Activated T-cell treated with anti-CD3 and anti-CD28 coated beads, Interleukin-2, amount 50 U/mL, for 4 hours (primary cell): ENCODE measurements around the gene KIF5C. TPM values are rescaled to one million over a fixed set of nuclear protein-coding genes. Genes with fewer than 3 reads are reported as not detected.

ENCODE experiments used
- ATAC-seq, 2 donors: fragments of 200-7000 bp; cut with Tn5 transposase; one replicate each; pipeline ENCODE4 v1.10.0; 2021
- DNase-seq: peaks from one replicate; pipeline ENCODE4 v3.0.0-alpha.2; 2020
- H3K27me3 Mint-ChIP-seq: one replicate; pipeline ENCODE4 v1.8.0; 2021; ENCODE audit warnings: low read depth, mixed read lengths
- H3K36me3 Mint-ChIP-seq: one replicate; pipeline ENCODE4 v1.8.0; 2022; ENCODE audit warnings: mixed read lengths; ENCODE audit not compliant: insufficient read depth
- H3K4me1 Mint-ChIP-seq: one replicate; pipeline ENCODE4 v1.8.0; 2021; ENCODE audit warnings: low read depth, mixed read lengths
- H3K4me3 Mint-ChIP-seq: one replicate; pipeline ENCODE4 v1.8.0; 2021; ENCODE audit warnings: mild to moderate bottlenecking, moderate library complexity, mixed read lengths
- H3K9me3 Mint-ChIP-seq: one replicate; pipeline ENCODE4 v1.8.0; 2021; ENCODE audit warnings: mixed read lengths
- total RNA-seq, 3 donors: library from RNA; stranded (reverse); gene quantifications; one replicate each; pipeline ENCODE4 v1.2.1, GENCODE V29; 2021

KIF5C gene
- total RNA-seq, 3 donors from 2014 or later = 4.2 to 7.3 (median 5.5) TPM

DNA sequence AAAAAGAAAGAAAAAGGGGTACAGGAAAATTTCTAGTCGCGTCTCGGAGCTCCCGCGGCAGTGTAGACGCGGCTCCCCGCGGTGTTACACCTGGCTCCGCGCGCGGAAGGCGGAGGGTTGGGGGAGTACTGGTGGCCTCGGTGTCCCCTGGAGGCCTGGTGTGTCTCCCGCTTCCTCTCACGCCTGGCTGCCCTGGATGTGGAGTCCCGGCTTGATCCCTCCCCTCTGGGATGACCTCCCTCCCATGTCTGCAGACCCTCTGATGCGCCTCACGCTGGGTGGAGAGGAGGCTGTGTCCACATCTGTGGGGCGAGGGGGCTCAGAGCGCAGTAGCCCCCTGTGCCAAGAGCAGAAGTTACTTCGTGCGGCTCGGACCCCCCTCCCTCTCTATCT, 1.2 kb downstream of the KIF5C start:
- DNase-seq = no peak
- H3K4me3 Mint-ChIP-seq = peak overlapping the region; percentile 83
- no peaks in the 10 kb centered on the region for H3K9me3 Mint-ChIP-seq
- H3K27me3 Mint-ChIP-seq = peaks cover 20% of the 10 kb centered on the region
- peaks cover 10% of the 10 kb centered on the region for H3K4me1 Mint-ChIP-seq
- H3K36me3 Mint-ChIP-seq = no peaks in the 10 kb centered on the region
- peak in 1 of 2 donors; percentile 22 for ATAC-seq

DNA sequence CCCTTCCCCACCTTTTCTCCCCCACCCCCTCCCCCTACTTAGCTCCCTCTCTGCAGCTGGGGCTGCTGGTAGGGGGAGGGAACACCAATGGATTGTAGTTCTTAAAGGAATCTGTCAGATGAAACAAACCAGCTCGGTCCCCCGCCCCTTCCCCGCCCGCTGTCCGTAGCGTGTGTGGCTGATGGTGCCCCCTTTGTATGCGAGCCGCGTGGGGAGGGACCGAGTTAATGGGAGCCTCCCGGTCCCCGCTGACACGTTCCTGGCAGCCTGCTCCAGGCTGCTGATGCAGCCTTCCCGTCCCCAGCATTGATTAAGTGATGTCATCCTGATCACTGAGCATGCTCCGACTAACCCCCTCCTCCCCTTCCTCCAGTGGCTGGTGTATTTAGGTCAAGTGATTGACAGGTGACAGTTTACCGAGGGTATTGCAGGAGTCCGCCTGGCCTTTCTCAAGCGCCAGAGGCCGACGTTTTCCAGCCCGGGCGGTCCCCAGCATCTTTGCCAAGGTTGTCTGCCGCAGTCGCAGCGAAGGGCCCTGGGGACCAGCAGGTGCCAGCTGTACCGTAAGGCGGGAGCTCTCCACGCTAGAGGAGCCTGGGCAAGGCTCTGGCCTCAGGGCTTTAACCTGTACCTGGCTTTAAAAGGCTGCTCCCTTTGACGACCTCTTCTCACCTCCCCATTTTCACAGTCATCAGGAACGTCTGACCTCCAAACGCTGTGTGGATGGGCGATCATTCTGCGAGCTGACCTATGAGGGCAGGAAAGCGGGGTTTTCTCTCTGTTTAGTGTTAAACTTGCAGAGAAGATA, 1.8 kb downstream of the KIF5C start:
- DNase-seq (peak; percentile 51), ATAC-seq (peak; percentile 14 to 37)
- Mint-ChIP-seq H3K9me3 (no peaks in the 10 kb centered on the region), H3K27me3 (peaks cover 20% of the 10 kb centered on the region), H3K4me1 (peaks cover 10% of the 10 kb centered on the region), H3K4me3 (peak overlapping the region; percentile 83), H3K36me3 (no peaks in the 10 kb centered on the region)

DNA sequence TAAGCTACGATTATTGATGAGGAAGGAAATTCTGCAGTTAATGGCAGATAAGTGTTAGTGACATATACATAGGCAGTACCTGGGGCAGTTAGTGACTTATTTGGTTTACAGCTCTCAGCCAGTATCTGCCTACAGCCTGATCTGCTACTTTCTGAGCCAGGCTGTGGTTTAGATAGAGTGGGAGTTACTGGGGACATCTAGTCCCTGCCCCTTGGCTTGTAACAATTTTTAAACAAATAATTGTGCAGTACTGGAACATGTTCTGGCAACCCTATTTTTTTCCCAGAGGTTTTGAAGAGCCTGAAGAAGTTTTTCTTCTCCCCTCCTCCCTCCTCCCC, 2.3 kb downstream of the KIF5C start:
- no peak for ATAC-seq
- no peak for DNase-seq
- Mint-ChIP-seq H3K4me3 (peak overlapping the region; percentile 83), H3K9me3 (no peaks in the 10 kb centered on the region), H3K4me1 (peaks cover 10% of the 10 kb centered on the region), H3K36me3 (no peaks in the 10 kb centered on the region), H3K27me3 (peaks cover 20% of the 10 kb centered on the region)

DNA sequence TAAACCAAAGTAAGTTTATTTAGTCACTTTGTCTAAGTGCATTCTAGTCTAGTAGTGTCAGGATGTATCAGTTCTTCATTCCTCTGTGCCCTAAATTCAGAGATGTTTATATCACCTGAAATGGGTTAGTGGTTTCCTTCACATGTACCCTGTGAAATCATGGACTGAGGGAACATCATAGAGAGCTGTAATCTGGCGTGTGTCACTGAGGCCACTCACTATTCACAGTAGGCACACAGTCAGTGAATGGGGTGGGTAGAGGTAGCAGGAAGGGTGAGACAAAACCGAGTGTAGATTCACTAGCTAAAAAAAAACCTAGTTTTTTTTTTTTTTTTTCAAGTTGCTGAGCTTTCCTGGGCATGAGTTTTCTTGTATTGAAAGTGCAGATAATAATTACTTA, 5.6 kb downstream of the KIF5C start:
- H3K9me3 Mint-ChIP-seq = no peaks in the 10 kb centered on the region
- peaks cover 2% of the 10 kb centered on the region for H3K36me3 Mint-ChIP-seq
- H3K4me3 Mint-ChIP-seq = no peak overlapping the region
- no peak for ATAC-seq
- no peak for DNase-seq
- peaks cover 27% of the 10 kb centered on the region for H3K27me3 Mint-ChIP-seq
- H3K4me1 Mint-ChIP-seq = peaks cover 10% of the 10 kb centered on the region

DNA sequence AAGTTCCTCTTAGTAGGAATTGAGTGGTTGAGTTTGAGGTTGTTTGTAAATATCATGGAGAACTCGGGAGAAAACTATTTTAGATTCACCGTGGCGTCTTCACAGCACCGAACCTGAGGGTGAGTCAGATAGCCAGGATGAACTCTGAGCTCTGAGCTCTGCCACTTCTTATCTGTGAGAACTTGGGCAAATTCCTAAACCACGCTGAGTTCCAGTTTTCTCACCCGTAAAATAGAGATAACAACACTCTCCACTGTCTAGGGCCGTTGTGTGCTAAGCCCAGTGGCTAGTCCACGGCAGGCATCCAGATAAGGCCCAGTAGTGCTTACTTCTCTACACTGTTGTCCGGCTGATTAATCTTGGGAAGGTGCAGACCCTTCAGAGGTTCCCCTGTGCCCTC, 7.0 kb downstream of the KIF5C start:
- Mint-ChIP-seq H3K4me3 (no peak overlapping the region), H3K9me3 (no peaks in the 10 kb centered on the region), H3K36me3 (peaks cover 2% of the 10 kb centered on the region), H3K4me1 (peaks cover 2% of the 10 kb centered on the region), H3K27me3 (peaks cover 32% of the 10 kb centered on the region)
- DNase-seq (no peak), ATAC-seq (no peak)

DNA sequence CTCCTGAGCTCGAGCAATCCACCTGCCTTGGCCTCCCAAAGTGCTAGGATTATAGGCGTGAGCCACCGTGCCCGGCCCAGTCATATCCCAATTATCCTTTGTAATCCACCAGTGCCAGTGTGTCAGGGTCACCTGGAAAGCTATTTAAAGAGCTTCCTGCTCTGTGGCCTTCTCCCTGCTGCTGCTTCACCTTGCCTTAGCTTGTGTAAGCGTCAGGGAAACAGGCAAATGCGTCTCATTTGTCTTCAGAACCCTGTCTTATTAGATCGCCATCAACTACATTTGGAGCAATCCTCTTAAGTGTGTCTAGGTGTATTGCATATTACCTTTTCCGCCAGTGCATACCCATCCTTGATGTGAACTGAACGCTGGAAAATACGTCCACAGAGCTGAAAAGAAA, 10.2 kb downstream of the KIF5C start:
- Mint-ChIP-seq H3K4me3 (no peak overlapping the region), H3K9me3 (no peaks in the 10 kb centered on the region), H3K4me1 (peaks cover 13% of the 10 kb centered on the region), H3K36me3 (peaks cover 2% of the 10 kb centered on the region), H3K27me3 (peaks cover 44% of the 10 kb centered on the region)
- no peak for ATAC-seq
- no peak for DNase-seq

DNA sequence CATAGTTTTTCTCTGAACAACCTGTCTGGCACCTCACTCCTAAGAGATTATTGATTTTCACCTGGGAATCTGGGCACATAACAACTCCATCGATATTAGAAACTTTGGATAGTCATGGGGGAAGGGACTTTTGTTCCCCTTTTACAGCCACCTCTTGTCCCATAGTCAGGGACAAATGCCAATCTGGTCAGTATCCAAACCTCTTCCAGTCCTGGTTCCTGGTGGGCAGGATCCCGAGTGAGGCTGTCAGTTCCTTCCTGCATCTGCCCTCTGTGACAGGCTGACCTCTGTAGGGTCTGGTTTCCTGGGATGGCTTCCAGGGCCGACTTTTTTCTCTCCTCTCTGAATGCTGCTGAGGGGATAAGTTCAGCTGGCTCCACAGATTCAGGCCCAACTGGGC, 11.0 kb downstream of the KIF5C start:
- Mint-ChIP-seq H3K4me3 (no peak overlapping the region), H3K9me3 (no peaks in the 10 kb centered on the region), H3K4me1 (peaks cover 13% of the 10 kb centered on the region), H3K36me3 (peaks cover 2% of the 10 kb centered on the region), H3K27me3 (peaks cover 44% of the 10 kb centered on the region)
- ATAC-seq (no peak), DNase-seq (no peak)

DNA sequence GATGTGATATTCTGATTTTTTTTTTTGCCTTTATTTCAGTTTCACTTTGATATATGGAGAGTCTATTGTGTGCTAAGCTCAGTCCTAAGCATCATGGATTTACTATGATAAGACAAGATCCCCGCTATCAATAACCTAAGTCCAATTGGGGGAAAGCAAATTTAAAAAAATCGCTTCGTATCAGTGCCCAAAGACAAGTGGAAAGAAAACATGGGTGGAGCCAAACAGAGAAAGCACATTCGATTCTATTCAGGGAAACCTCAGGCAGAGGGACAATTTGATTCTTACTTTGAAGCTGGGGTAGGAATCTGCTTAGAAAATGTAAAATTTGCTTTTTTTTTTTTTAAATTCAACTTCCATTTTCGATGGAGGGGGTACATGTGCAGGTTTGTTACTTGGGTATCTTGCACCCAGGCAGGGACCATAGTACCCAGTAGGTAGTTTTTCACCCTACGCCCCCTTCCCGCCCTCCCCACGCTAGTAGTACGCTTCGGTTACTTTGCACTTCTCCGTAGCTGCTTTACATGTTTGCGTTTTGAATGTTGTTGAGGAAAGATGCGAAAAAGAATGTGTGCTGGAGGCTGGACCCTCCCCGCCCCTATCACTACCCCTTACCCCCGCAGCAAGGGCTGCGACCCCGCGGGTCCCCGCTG, 12.4 kb downstream of the KIF5C start:
- peaks cover 41% of the 10 kb centered on the region for H3K27me3 Mint-ChIP-seq
- no peaks in the 10 kb centered on the region for H3K9me3 Mint-ChIP-seq
- ATAC-seq (peak in 1 of 2 donors; percentile 60), DNase-seq (no peak)
- H3K36me3 Mint-ChIP-seq = peaks cover 2% of the 10 kb centered on the region
- peaks cover 13% of the 10 kb centered on the region for H3K4me1 Mint-ChIP-seq
- H3K4me3 Mint-ChIP-seq = peak overlapping the region; percentile 65

DNA sequence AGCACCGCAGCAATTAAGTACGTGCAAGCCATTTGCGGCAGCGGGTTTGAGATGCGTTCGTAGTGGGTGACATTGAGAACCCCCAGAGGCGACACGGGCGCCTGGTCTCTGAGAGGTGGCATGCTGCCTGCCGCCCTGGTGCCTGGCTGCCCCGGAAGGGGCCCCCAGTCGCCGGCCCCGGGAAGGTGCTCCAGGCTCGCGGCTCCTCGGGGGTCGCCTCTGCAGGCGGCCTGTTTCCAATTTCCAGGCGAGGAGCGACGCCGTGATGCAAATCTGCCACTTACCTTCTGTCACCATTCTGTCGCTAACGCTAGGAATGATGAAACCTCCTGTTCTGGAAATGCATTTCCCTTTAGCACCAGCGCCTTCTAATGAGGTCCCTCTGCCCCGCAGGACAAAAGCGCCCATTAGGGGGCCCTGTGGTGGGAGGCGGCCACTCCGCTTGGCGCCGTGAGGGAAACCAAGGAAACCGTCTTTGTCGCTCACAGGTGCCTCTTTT, 13.0 kb downstream of the KIF5C start:
- DNase-seq (no peak), ATAC-seq (peak; percentile 70 to 73)
- Mint-ChIP-seq H3K4me1 (peaks cover 13% of the 10 kb centered on the region), H3K4me3 (peak overlapping the region; percentile 65), H3K36me3 (no peaks in the 10 kb centered on the region), H3K9me3 (peaks cover 2% of the 10 kb centered on the region), H3K27me3 (peaks cover 36% of the 10 kb centered on the region)

DNA sequence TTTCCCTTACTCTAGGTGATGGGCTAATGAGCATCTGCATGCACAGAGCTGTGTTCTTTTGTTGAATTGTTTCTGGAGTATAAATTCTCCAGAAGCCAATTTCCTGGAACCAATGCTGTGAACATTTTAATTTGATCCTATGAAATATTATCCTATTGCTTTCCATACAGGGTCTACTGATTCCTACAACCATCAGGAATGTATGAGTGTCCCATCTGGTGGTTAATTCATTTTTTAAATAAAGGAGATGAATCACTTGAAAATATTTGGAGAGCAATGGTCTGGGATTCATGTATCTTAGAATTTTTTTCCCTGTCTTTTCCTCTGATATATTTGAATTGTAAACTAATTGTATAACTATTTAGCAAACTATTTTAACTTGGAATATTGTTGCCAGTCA, 14.0 kb downstream of the KIF5C start:
- H3K4me3 Mint-ChIP-seq = peak overlapping the region; percentile 58
- H3K36me3 Mint-ChIP-seq = peaks cover 3% of the 10 kb centered on the region
- peaks cover 15% of the 10 kb centered on the region for H3K4me1 Mint-ChIP-seq
- DNase-seq (no peak), ATAC-seq (no peak)
- peaks cover 39% of the 10 kb centered on the region for H3K27me3 Mint-ChIP-seq
- peaks cover 10% of the 10 kb centered on the region for H3K9me3 Mint-ChIP-seq

DNA sequence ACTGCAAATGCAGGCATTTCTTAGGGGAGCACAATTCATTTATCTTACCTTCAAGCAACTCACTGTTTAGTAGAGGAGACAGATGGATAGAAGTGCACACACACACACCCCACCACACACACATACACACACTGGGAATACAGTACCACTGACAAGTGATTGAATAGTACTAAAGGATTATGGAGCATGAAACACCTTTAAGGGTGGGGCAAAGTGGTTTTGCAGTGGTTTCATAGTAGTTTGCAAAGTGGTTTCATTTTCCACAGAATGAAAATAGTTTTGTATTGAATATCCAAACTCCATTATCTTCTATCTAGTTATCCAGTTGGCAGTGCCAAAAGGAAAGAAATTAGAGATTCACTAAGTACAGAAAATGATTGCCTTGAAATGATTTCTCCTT, 18.9 kb downstream of the KIF5C start:
- Mint-ChIP-seq H3K27me3 (peaks cover 9% of the 10 kb centered on the region), H3K36me3 (peaks cover 3% of the 10 kb centered on the region), H3K9me3 (peaks cover 10% of the 10 kb centered on the region), H3K4me1 (peaks cover 3% of the 10 kb centered on the region), H3K4me3 (no peak overlapping the region)
- ATAC-seq (no peak), DNase-seq (no peak)

DNA sequence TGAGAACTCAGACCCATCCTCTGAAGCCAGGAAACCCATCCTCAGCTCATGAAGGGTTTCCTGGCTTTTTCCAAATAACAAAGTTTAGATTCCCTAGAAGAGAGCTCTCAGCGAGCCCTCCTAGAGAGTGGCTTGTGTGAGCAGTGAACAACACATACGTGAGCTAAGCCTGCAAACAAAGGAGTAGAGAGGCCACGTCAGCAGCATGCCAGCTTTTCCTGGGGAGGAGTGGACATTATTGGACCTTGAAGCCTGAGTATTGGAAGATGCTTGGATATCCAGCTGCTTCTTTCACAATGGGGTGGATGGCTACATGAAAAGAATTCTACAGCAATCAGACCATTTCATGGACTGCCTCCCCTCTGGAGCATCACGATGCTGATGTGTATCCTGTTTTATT, 21.1 kb downstream of the KIF5C start:
- Mint-ChIP-seq H3K27me3 (peaks cover 3% of the 10 kb centered on the region), H3K4me3 (no peak overlapping the region), H3K9me3 (peaks cover 10% of the 10 kb centered on the region), H3K36me3 (peaks cover 3% of the 10 kb centered on the region), H3K4me1 (peaks cover 3% of the 10 kb centered on the region)
- DNase-seq = no peak
- no peak for ATAC-seq

DNA sequence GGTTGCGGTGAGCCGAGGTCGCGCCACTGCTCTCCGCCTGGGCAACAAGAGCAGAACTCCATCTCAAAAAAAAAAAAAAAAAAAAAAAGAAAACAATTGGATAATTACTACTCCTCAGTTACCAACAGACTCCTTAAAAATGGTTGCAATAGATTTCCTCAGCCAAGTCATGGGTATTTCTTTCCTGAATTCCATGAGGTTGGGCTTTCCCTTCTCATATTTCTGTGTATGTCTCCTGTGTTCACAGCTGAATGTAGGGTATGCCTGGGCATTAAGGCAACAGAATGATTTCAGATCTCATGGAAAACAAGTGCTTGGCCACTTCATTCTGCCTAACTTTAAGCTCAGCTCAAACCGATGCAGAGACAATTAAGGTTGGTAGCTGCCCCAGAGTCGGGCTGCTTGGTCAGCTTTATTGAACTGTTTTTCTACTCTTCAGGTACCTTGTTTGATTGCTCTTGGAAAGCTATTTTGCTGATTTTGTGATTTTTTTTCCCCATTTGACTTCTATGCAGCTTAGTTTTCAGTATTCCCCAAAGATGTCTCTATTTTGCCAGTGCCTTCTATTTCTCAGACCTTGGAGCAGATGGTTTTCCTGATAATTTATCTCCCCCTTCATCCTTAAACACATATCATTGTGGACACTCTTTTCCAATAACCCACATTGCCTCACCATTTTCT, 24.8 kb downstream of the KIF5C start:
- Mint-ChIP-seq H3K9me3 (no peaks in the 10 kb centered on the region), H3K27me3 (no peaks in the 10 kb centered on the region), H3K36me3 (no peaks in the 10 kb centered on the region), H3K4me1 (no peaks in the 10 kb centered on the region), H3K4me3 (no peak overlapping the region)
- DNase-seq = no peak
- ATAC-seq = no peak

DNA sequence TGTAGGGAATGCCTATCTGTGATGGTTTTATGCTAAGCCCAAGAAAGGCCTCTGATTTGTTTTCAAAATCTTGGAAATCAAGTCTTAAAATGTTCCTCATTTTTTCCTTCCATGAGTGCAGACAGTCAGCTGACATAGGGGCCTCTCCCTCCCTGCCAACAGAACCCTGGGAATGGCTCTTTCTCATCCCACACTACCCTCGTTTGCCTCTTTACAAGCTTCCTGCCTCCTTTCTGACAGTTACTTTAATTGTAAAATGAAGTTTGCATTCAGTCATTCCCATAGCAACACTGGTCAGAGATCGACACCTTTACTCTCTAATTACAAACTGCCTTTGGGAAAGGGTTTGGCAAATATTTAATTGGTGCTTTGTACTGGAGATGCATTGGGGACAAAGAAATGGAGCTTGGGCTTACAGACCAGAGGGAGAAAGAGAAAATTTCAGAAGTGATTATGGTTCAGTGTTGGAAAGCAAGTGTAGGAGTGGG, 25.4 kb downstream of the KIF5C start:
- no peaks in the 10 kb centered on the region for H3K36me3 Mint-ChIP-seq
- DNase-seq (no peak), ATAC-seq (no peak)
- no peaks in the 10 kb centered on the region for H3K4me1 Mint-ChIP-seq
- no peaks in the 10 kb centered on the region for H3K27me3 Mint-ChIP-seq
- no peak overlapping the region for H3K4me3 Mint-ChIP-seq
- no peaks in the 10 kb centered on the region for H3K9me3 Mint-ChIP-seq
